NCI-H446 (cell line): Measurements from ENCODE around the gene DPYSL3.

Experiments
- DNase-seq, 2 experiments: peaks; one replicate each; lab custom pipeline; 2025; lab: John Stamatoyannopoulos, UW

DPYSL3 gene

GRCh38 chr5:147439254-147439653 is 70.6 kb downstream of the DPYSL3 start:
- DNase-seq = no peak

GRCh38 chr5:147437161-147437596 is 72.7 kb downstream of the DPYSL3 start:
- DNase-seq = no peak

GRCh38 chr5:147436596-147436995 is 73.3 kb downstream of the DPYSL3 start:
- DNase-seq = no peak

- DNase-seq = no peak
Observed at GRCh38 chr5:147434049-147434448, 75.8 kb downstream of the DPYSL3 start.

- DNase-seq = no peak
Observed at GRCh38 chr5:147432323-147432722, 77.5 kb downstream of the DPYSL3 start.

- no peak for DNase-seq
Observed at GRCh38 chr5:147431586-147431985, 78.3 kb downstream of the DPYSL3 start.

- DNase-seq = no peak
Observed at GRCh38 chr5:147430628-147431027, 79.2 kb downstream of the DPYSL3 start.

GRCh38 chr5:147427521-147428401 is 82.1 kb downstream of the DPYSL3 start:
- DNase-seq = peak; percentile 59 to 79

GRCh38 chr5:147426640-147427327 is 83.1 kb downstream of the DPYSL3 start:
- no peak for DNase-seq

GRCh38 chr5:147418613-147419012 is 91.3 kb downstream of the DPYSL3 start:
- DNase-seq = no peak

- DNase-seq = peak; percentile 20 to 86
Observed at GRCh38 chr5:147417135-147417813, 92.6 kb downstream of the DPYSL3 start.

- DNase-seq = no peak
Observed at GRCh38 chr5:147415651-147416050, 94.2 kb downstream of the DPYSL3 start.

- no peak for DNase-seq
Observed at GRCh38 chr5:147413266-147413665, 96.6 kb downstream of the DPYSL3 start.

- DNase-seq = no peak
Observed at GRCh38 chr5:147412561-147412960, 97.3 kb downstream of the DPYSL3 start.

GRCh38 chr5:147411359-147412319 is 98.2 kb downstream of the DPYSL3 start:
- no peak for DNase-seq

- no peak for DNase-seq
Observed at GRCh38 chr5:147410496-147411358, 99.1 kb downstream of the DPYSL3 start.

- no peak for DNase-seq
Observed at GRCh38 chr5:147408980-147409379, 100.9 kb downstream of the DPYSL3 start.

- DNase-seq = no peak
Observed at GRCh38 chr5:147407094-147407681, 102.7 kb downstream of the DPYSL3 start.

GRCh38 chr5:147406636-147407035 is 103.2 kb downstream of the DPYSL3 start:
- DNase-seq = no peak

- no peak for DNase-seq
Observed at GRCh38 chr5:147404706-147405105, 105.2 kb downstream of the DPYSL3 start.
